B cell (primary cell): ENCODE measurements around the gene IARS1. TPM values are rescaled to one million over a fixed set of nuclear protein-coding genes. Genes with fewer than 3 reads are reported as not detected.

Experiments used
- ATAC-seq: fragments of 200-7000 bp; cut with Tn5 transposase; one replicate; pipeline ENCODE4 v1.10.0; 2021; ENCODE audit warnings: low read depth, mild to moderate bottlenecking, moderate number of reproducible peaks, moderate library complexity
- CTCF ChIA-PET: fragments of 350-600 bp; sonication (Branson Sonifier 250); formaldehyde crosslinking; loops from one replicate; lab custom pipeline; 2021; ENCODE audit warnings: antibody characterized with exemption, inconsistent platforms; lab: Charles Lee
- POLR2A ChIA-PET: fragments of 350-600 bp; sonication (Branson Sonifier 250); formaldehyde crosslinking; loops from one replicate; lab custom pipeline; 2021; ENCODE audit warnings: antibody characterized with exemption; lab: Charles Lee
- DNase-seq: peaks from one replicate; pipeline ENCODE4 v3.0.0; 2013
- H2AFZ ChIP-seq: 2 replicates; pipeline ENCODE4 v1.6.1; 2012; ENCODE audit warnings: mild to moderate bottlenecking, low read depth, low read length; ENCODE audit not compliant: insufficient read depth, poor library complexity, severe bottlenecking
- H3K27ac ChIP-seq, 2 donors: 1 replicate in 1 of 2; 2 replicates in 1 of 2; pipeline ENCODE4 v1.5.1; 2012 to 2013; ENCODE audit warnings: low read length in 2 of 2, mild to moderate bottlenecking in 2 of 2, moderate library complexity in 1 of 2
- H3K27me3 ChIP-seq, 4 experiments: fragments of 200-600 bp in 1 of 4; sonication (generic) in 1 of 4; replicated peaks in 1 of 4; 1 replicate in 2 of 4; 2 replicates in 2 of 4; pipeline versions ENCODE4 v1.6.1 to v1.7.0; 2013 to 2016; ENCODE audit warnings: low read length in 3 of 4, mild to moderate bottlenecking in 2 of 4, mixed read lengths in 1 of 4, moderate library complexity in 1 of 4; ENCODE audit not compliant: insufficient read depth in 4 of 4, control insufficient read depth in 3 of 4; ENCODE audit errors: control extremely low read depth in 1 of 4
- H3K36me3 ChIP-seq, 2 experiments: replicated peaks in 1 of 2; 1 replicate in 1 of 2; 2 replicates in 1 of 2; pipeline versions ENCODE4 v1.6.1 to v1.7.1; 2013; ENCODE audit warnings: low read length in 1 of 2; ENCODE audit not compliant: insufficient read depth in 2 of 2, control insufficient read depth in 1 of 2; ENCODE audit errors: control extremely low read depth in 1 of 2, extremely low read depth in 1 of 2
- H3K4me1 ChIP-seq, 2 donors: fragments of 200-600 bp in 1 of 2; sonication (generic) in 1 of 2; 1 replicate in 1 of 2; 2 replicates in 1 of 2; pipeline versions ENCODE4 v1.5.1 to v1.6.1; 2013 to 2017; ENCODE audit warnings: low read length in 2 of 2; ENCODE audit not compliant: control insufficient read depth in 2 of 2, insufficient read depth in 2 of 2
- H3K4me2 ChIP-seq: replicated peaks from 2 replicates; pipeline ENCODE3; 2012; ENCODE audit warnings: mild to moderate bottlenecking, low read depth, low read length; ENCODE audit not compliant: poor library complexity, severe bottlenecking
- H3K4me3 ChIP-seq, 5 experiments: fragments of 200-600 bp in 1 of 5; sonication (generic) in 1 of 5; 1 replicate in 3 of 5; 2 replicates in 2 of 5; pipeline versions ENCODE4 v1.5.1 to v1.7.0; 2011 to 2016; ENCODE audit warnings: low read length in 4 of 5, mild to moderate bottlenecking in 4 of 5, low read depth in 2 of 5, control low read depth in 1 of 5, moderate library complexity in 1 of 5; ENCODE audit not compliant: insufficient read depth in 1 of 5; ENCODE audit errors: control extremely low read depth in 1 of 5, extremely low read depth in 1 of 5
- H3K79me2 ChIP-seq: fragments of 200-600 bp; sonication (generic); one replicate; pipeline ENCODE4 v1.6.0; 2016; ENCODE audit warnings: low read length; ENCODE audit not compliant: control insufficient read depth, insufficient read depth
- H3K9ac ChIP-seq: fragments of 200-600 bp; sonication (generic); 2 replicates; pipeline ENCODE4 v1.6.1; 2017; ENCODE audit warnings: mild to moderate bottlenecking, low read length, moderate library complexity
- H3K9me3 ChIP-seq, 3 donors: one replicate each; pipeline versions ENCODE4 v1.6.1 to v1.7.1; 2013; ENCODE audit warnings: low read length in 2 of 3; ENCODE audit not compliant: control insufficient read depth in 2 of 3, insufficient read depth in 1 of 3; ENCODE audit errors: control extremely low read depth in 1 of 3
- H4K20me1 ChIP-seq: 2 replicates; pipeline ENCODE4 v1.6.0; 2012; ENCODE audit warnings: mild to moderate bottlenecking, low read length; ENCODE audit not compliant: insufficient read depth, control insufficient read depth, poor library complexity, severe bottlenecking
- H3K27ac Mint-ChIP-seq: one replicate; pipeline ENCODE4 v1.8.0; 2021; ENCODE audit warnings: mixed read lengths
- H3K27me3 Mint-ChIP-seq: one replicate; pipeline ENCODE4 v1.8.0; 2021; ENCODE audit warnings: mixed read lengths
- H3K4me1 Mint-ChIP-seq: one replicate; pipeline ENCODE4 v1.8.0; 2021; ENCODE audit warnings: mixed read lengths
- H3K4me3 Mint-ChIP-seq: one replicate; pipeline ENCODE4 v1.8.0; 2021; ENCODE audit warnings: mixed read lengths
- H3K9me3 Mint-ChIP-seq: one replicate; pipeline ENCODE4 v1.8.0; 2022; ENCODE audit warnings: mixed read lengths; ENCODE audit not compliant: insufficient read depth
- EZH2 ChIP-seq: IDR thresholded peaks from 2 replicates; pipeline ENCODE4 v1.6.1; 2012; ENCODE audit warnings: borderline replicate concordance, low read depth, mild to moderate bottlenecking, moderate library complexity, low read length; ENCODE audit not compliant: insufficient read depth, poor library complexity, severe bottlenecking
- WGBS: methylation state at CpG from one replicate; pipeline ENCODE4 v1.1.5; 2013; ENCODE audit warnings: missing lambda C conversion rate; ENCODE audit not compliant: insufficient coverage; 5-methylcytosine and 5-hydroxymethylcytosine counted together
- intact Hi-C: fragments of 100-400 bp; cut with micrococcal nuclease; formaldehyde crosslinking; loops from one replicate; pipeline ENCODE4 v1.10.0; 2022
- polyA plus RNA-seq: library from polyadenylated mRNA; depleted of rRNA; stranded (reverse); fragments of >200 nt; gene quantifications from 2 replicates; pipeline ENCODE4 v1.2.3, GENCODE V29; 2012
- total RNA-seq, 2 donors: library from RNA; stranded (reverse); fragments of 120-200 nt in 1 of 2; gene quantifications; 1 replicate in 1 of 2; 2 replicates in 1 of 2; pipeline versions ENCODE4 v1.2.3 to v1.2.4, GENCODE V29; 2013 to 2022
- TF ChIP-seq, protein P1 (sequence below): fragments of 200-600 bp; IDR thresholded peaks from one replicate; pipeline ENCODE4 v1.8.0; 2022; ENCODE audit warnings: antibody characterized with exemption, mild to moderate bottlenecking

Gene IARS1
- total and polyA plus RNA-seq, 2 donors (not counting 1 experiment from before 2014, with no cell fraction given), result 31.6 to 82.8 TPM

GRCh38 chr9:92313624-92314012 is 20.1 kb upstream of the IARS1 start:
- peaks cover 2 to 74% of the 10 kb centered on the region in 2 experiments for H3K36me3 ChIP-seq
- Mint-ChIP-seq H3K27me3 (no peaks in the 10 kb centered on the region), H3K4me1 (peaks cover 19% of the 10 kb centered on the region), H3K9me3 (no peaks in the 10 kb centered on the region), H3K4me3 (no peak overlapping the region), H3K27ac (no peak overlapping the region)
- H2AFZ ChIP-seq, result no peak overlapping the region
- H3K27me3 ChIP-seq, result no peaks in the 10 kb centered on the region
- ChIA-PET CTCF (interaction anchor here (1.3 kb wide), 1 partner anchor 15 kb away, joined by 3 read pairs; no protein-coding TSS in a partner anchor), POLR2A (no interaction called here)
- intact Hi-C loops, result no loop called here
- H3K27ac ChIP-seq, result no peak overlapping the region
- no peaks in the 10 kb centered on the region for H3K4me1 ChIP-seq
- no peaks in the 10 kb centered on the region for H3K9me3 ChIP-seq
- WGBS, result 56% methylated on average over 1 of the region's 2 CpGs
- no peak overlapping the region for H3K4me2 ChIP-seq
- peaks cover 24% of the 10 kb centered on the region for H3K79me2 ChIP-seq
- no peak for ATAC-seq
- DNase-seq, result no peak
- no peak overlapping the region for H3K9ac ChIP-seq
- H3K4me3 ChIP-seq, result no peak overlapping the region
- TF ChIP-seq, protein P1, sequence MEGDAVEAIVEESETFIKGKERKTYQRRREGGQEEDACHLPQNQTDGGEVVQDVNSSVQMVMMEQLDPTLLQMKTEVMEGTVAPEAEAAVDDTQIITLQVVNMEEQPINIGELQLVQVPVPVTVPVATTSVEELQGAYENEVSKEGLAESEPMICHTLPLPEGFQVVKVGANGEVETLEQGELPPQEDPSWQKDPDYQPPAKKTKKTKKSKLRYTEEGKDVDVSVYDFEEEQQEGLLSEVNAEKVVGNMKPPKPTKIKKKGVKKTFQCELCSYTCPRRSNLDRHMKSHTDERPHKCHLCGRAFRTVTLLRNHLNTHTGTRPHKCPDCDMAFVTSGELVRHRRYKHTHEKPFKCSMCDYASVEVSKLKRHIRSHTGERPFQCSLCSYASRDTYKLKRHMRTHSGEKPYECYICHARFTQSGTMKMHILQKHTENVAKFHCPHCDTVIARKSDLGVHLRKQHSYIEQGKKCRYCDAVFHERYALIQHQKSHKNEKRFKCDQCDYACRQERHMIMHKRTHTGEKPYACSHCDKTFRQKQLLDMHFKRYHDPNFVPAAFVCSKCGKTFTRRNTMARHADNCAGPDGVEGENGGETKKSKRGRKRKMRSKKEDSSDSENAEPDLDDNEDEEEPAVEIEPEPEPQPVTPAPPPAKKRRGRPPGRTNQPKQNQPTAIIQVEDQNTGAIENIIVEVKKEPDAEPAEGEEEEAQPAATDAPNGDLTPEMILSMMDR, result no peak
- TF ChIP-seq EZH2, result no peak
- H4K20me1 ChIP-seq, result no peaks in the 10 kb centered on the region

- intact Hi-C loops, result no loop called here
- no peaks in the 10 kb centered on the region for H3K9me3 Mint-ChIP-seq
Measured at GRCh38 chr9:92312887-92313623, 19.6 kb upstream of the IARS1 start.

More at GRCh38 chr9:92312887-92313623, 19.6 kb upstream of the IARS1 start:
- Histone ChIP-seq H3K36me3 (peaks cover 4 to 74% of the 10 kb centered on the region in 2 experiments), H3K4me2 (no peak overlapping the region), H3K4me3 (no peak overlapping the region), H3K27ac (no peak overlapping the region), H4K20me1 (no peaks in the 10 kb centered on the region), H3K9ac (no peak overlapping the region), H3K27me3 (no peaks in the 10 kb centered on the region), H3K9me3 (no peaks in the 10 kb centered on the region), H2AFZ (no peak overlapping the region), H3K4me1 (no peaks in the 10 kb centered on the region), H3K79me2 (peaks cover 24% of the 10 kb centered on the region)
- CTCF ChIA-PET, result interaction anchor here (1.3 kb wide), 1 partner anchor 14 kb away, joined by 3 read pairs; no protein-coding TSS in a partner anchor
- ATAC-seq (no peak), DNase-seq (no peak)
- Mint-ChIP-seq H3K27ac (no peak overlapping the region), H3K27me3 (no peaks in the 10 kb centered on the region), H3K4me1 (peaks cover 19% of the 10 kb centered on the region), H3K4me3 (no peak overlapping the region)
- POLR2A ChIA-PET, result no interaction called here
- WGBS, result 60% methylated on average over 1 of the region's 6 CpGs
- TF ChIP-seq, protein P1, result no peak
